Gastrocnemius medialis (tissue), 4 donors: ENCODE results near the gene ELF4.

Experiments used
- CTCF ChIP-seq, 5 experiments: fragments of 450-650 bp in 3 of 5; fragments of 200-600 bp in 2 of 5; sonication (generic) in 2 of 5; IDR thresholded peaks in 4 of 5; conservative IDR thresholded peaks in 1 of 5; 1 replicate in 4 of 5; 2 replicates in 1 of 5; pipeline ENCODE4 v1.5.1; 2016 to 2019; ENCODE audit warnings: antibody characterized with exemption in 5 of 5, mild to moderate bottlenecking in 3 of 5, moderate library complexity in 3 of 5
- POLR2A ChIP-seq, 2 donors: fragments of 450-650 bp; IDR thresholded peaks; one replicate each; pipeline ENCODE4 v1.6.1; 2017; ENCODE audit warnings: antibody characterized with exemption in 2 of 2, mild to moderate bottlenecking in 2 of 2, moderate library complexity in 2 of 2

- TF ChIP-seq CTCF (IDR thresholded peaks at IDR 0.05 in 4 of 5, conservative IDR thresholded peaks at IDR 0.05 in 1 of 5) (no peak), POLR2A (IDR thresholded peaks at IDR 0.05) (no peak)
Measured at GRCh38 chrX:130103605-130104004, 6.7 kb downstream of the ELF4 start.
